ENCODE data around the gene JMJD7.
"Not testable (repeated sequence)": the region's sequence is repeated elsewhere in the genome, so short reads cannot be mapped to it uniquely, and the experiment has no call there.

Gene JMJD7

GRCh38 chr15:41823502-41823901, 4.4 kb upstream of the JMJD7 start:
- DNase-seq = no peak

- DNase-seq = no peak
Observed at GRCh38 chr15:41824062-41824745, 3.7 kb upstream of the JMJD7 start.

- DNase-seq = no peak
Observed at GRCh38 chr15:41825145-41825544, 2.7 kb upstream of the JMJD7 start.

- DNase-seq = no peak
Observed at GRCh38 chr15:41825572-41826535, 2.0 kb upstream of the JMJD7 start.

GRCh38 chr15:41827290-41827879, 507 bp upstream of the JMJD7 start:
- peak in 2 of 3 experiments; percentile 54 to 56 for DNase-seq

GRCh38 chr15:41828807-41829141, 882 bp downstream of the JMJD7 start:
- DNase-seq = no peak

- DNase-seq = no peak
Observed at GRCh38 chr15:41829959-41830646, 2.2 kb downstream of the JMJD7 start.

GRCh38 chr15:41831291-41831690, 3.4 kb downstream of the JMJD7 start:
- DNase-seq = not testable (repeated sequence)

GRCh38 chr15:41832208-41832607, 4.3 kb downstream of the JMJD7 start:
- DNase-seq = no peak

- DNase-seq = peak in 2 of 3 experiments; percentile 5 to 53
Observed at GRCh38 chr15:41832875-41833274, 5.0 kb downstream of the JMJD7 start.

GRCh38 chr15:41834096-41834495, 6.2 kb downstream of the JMJD7 start:
- no peak for DNase-seq

GRCh38 chr15:41836073-41836472, 8.2 kb downstream of the JMJD7 start:
- no peak for DNase-seq

GRCh38 chr15:41836713-41837454, 9.0 kb downstream of the JMJD7 start:
- DNase-seq = no peak

GRCh38 chr15:41838400-41838897, 10.6 kb downstream of the JMJD7 start, which contains the start of gene PLA2G4B:
Gene PLA2G4B (plus strand): TSS chr15:41838847. CDS start chr15:41838914, 67 bp downstream.
- peak in 2 of 3 experiments; percentile 1 to 3 for DNase-seq

- DNase-seq = no peak
Observed at GRCh38 chr15:41839781-41840491, 12.0 kb downstream of the JMJD7 start.

GRCh38 chr15:41840673-41841072, 12.8 kb downstream of the JMJD7 start:
- DNase-seq = no peak

- DNase-seq = no peak
Observed at GRCh38 chr15:41841131-41841530, 13.2 kb downstream of the JMJD7 start.

- DNase-seq = peak; percentile 1 to 41 (median 3)
Observed at GRCh38 chr15:41842229-41842628, 14.3 kb downstream of the JMJD7 start.

GRCh38 chr15:41843571-41843970, 15.7 kb downstream of the JMJD7 start:
- DNase-seq = no peak

- DNase-seq = no peak
Observed at GRCh38 chr15:41844814-41845213, 16.9 kb downstream of the JMJD7 start.

GRCh38 chr15:41847206-41847605, 19.3 kb downstream of the JMJD7 start:
- DNase-seq = no peak

Data from NCI-H1417 (cell line).